ENCODE measurements around the gene RSPO4. TPM values are rescaled to one million over a fixed set of nuclear protein-coding genes. Genes with fewer than 3 reads are reported as not detected.
A peak's percentile ranks its signal among the peaks of the same experiment; 100 is the strongest.

The RSPO4 gene
- total RNA-seq, 1 donor from 2014 or later: not detected

GRCh38 chr20:957544-957943, 44.6 kb downstream of the RSPO4 start:
- no peak for TF ChIP-seq CTCF (IDR thresholded peaks at IDR 0.05)
- Mint-ChIP-seq H3K27me3 (ENCODE audit: unreplicated experiment) (peaks cover 6% of the 10 kb centered on the region), H3K4me1 (ENCODE audit: unreplicated experiment) (no peaks in the 10 kb centered on the region), H3K27ac (ENCODE audit: unreplicated experiment) (no peak overlapping the region), H3K9me3 (ENCODE audit: unreplicated experiment) (no peaks in the 10 kb centered on the region), H3K36me3 (ENCODE audit: unreplicated experiment) (no peaks in the 10 kb centered on the region), H3K4me3 (ENCODE audit: unreplicated experiment) (no peak overlapping the region)
- DNase-seq (ENCODE audit: extremely low spot score, unreplicated experiment): no peak

- H3K4me3 Mint-ChIP-seq (ENCODE audit: unreplicated experiment): no peak overlapping the region
- no peaks in the 10 kb centered on the region for H3K9me3 Mint-ChIP-seq (ENCODE audit: unreplicated experiment)
- no peaks in the 10 kb centered on the region for H3K36me3 Mint-ChIP-seq (ENCODE audit: unreplicated experiment)
- peak; percentile 89 for DNase-seq (ENCODE audit: extremely low spot score, unreplicated experiment)
- no peak overlapping the region for H3K27ac Mint-ChIP-seq (ENCODE audit: unreplicated experiment)
- TF ChIP-seq CTCF (IDR thresholded peaks at IDR 0.05): peak; percentile 98
- H3K4me1 Mint-ChIP-seq (ENCODE audit: unreplicated experiment): no peaks in the 10 kb centered on the region
- H3K27me3 Mint-ChIP-seq (ENCODE audit: unreplicated experiment): peaks cover 6% of the 10 kb centered on the region
Observed at GRCh38 chr20:956330-956951, 45.7 kb downstream of the RSPO4 start.

- Mint-ChIP-seq H3K9me3 (ENCODE audit: unreplicated experiment) (no peaks in the 10 kb centered on the region), H3K4me3 (ENCODE audit: unreplicated experiment) (no peak overlapping the region), H3K27ac (ENCODE audit: unreplicated experiment) (no peak overlapping the region), H3K4me1 (ENCODE audit: unreplicated experiment) (no peaks in the 10 kb centered on the region), H3K36me3 (ENCODE audit: unreplicated experiment) (no peaks in the 10 kb centered on the region), H3K27me3 (ENCODE audit: unreplicated experiment) (peaks cover 6% of the 10 kb centered on the region)
- TF ChIP-seq CTCF (IDR thresholded peaks at IDR 0.05): no peak
- no peak for DNase-seq (ENCODE audit: extremely low spot score, unreplicated experiment)
Observed at GRCh38 chr20:955656-956055, 46.5 kb downstream of the RSPO4 start.

GRCh38 chr20:955111-955510, 47.0 kb downstream of the RSPO4 start:
- Mint-ChIP-seq H3K4me1 (ENCODE audit: unreplicated experiment) (no peaks in the 10 kb centered on the region), H3K36me3 (ENCODE audit: unreplicated experiment) (no peaks in the 10 kb centered on the region), H3K27me3 (ENCODE audit: unreplicated experiment) (peaks cover 6% of the 10 kb centered on the region), H3K27ac (ENCODE audit: unreplicated experiment) (no peak overlapping the region), H3K4me3 (ENCODE audit: unreplicated experiment) (no peak overlapping the region), H3K9me3 (ENCODE audit: unreplicated experiment) (no peaks in the 10 kb centered on the region)
- no peak for DNase-seq (ENCODE audit: extremely low spot score, unreplicated experiment)
- no peak for TF ChIP-seq CTCF (IDR thresholded peaks at IDR 0.05)

- H3K9me3 Mint-ChIP-seq (ENCODE audit: unreplicated experiment): no peaks in the 10 kb centered on the region
- TF ChIP-seq CTCF (IDR thresholded peaks at IDR 0.05): peak; percentile 14
- H3K36me3 Mint-ChIP-seq (ENCODE audit: unreplicated experiment): no peaks in the 10 kb centered on the region
- DNase-seq (ENCODE audit: extremely low spot score, unreplicated experiment): no peak
- H3K4me1 Mint-ChIP-seq (ENCODE audit: unreplicated experiment): no peaks in the 10 kb centered on the region
- H3K4me3 Mint-ChIP-seq (ENCODE audit: unreplicated experiment): no peak overlapping the region
- H3K27ac Mint-ChIP-seq (ENCODE audit: unreplicated experiment): no peak overlapping the region
- peaks cover 13% of the 10 kb centered on the region for H3K27me3 Mint-ChIP-seq (ENCODE audit: unreplicated experiment)
Observed at GRCh38 chr20:953742-954141, 48.4 kb downstream of the RSPO4 start.

All from osteocyte (in vitro differentiated cells).